SHP77 (cell line): ENCODE results near the gene RPL26.

Experiments used
- DNase-seq, 2 experiments: peaks; one replicate each; lab custom pipeline; 2025; lab: John Stamatoyannopoulos, UW

RPL26 gene

GRCh38 chr17:8383143-8383822 is at the start of gene RPL26:
TSS of gene RPL26 (minus strand) at chr17:8383193. CDS start at chr17:8382310, 883 bp downstream.
- DNase-seq = peak; percentile 99 to 100

- no peak for DNase-seq
These were observed 48.0 kb upstream of the RPL26 start for GRCh38 chr17:8430966-8431365.

GRCh38 chr17:8426802-8427201 is 43.8 kb upstream of the RPL26 start:
- no peak for DNase-seq

GRCh38 chr17:8426094-8426720 is 43.2 kb upstream of the RPL26 start:
- no peak for DNase-seq

GRCh38 chr17:8421571-8421970 is 38.6 kb upstream of the RPL26 start:
- DNase-seq = no peak

GRCh38 chr17:8420041-8420934 is 37.3 kb upstream of the RPL26 start:
- DNase-seq = peak; percentile 33 to 38

- no peak for DNase-seq
These were observed 36.3 kb upstream of the RPL26 start for GRCh38 chr17:8419305-8419704.

GRCh38 chr17:8418471-8418870 is 35.5 kb upstream of the RPL26 start:
- no peak for DNase-seq

- no peak for DNase-seq
These were observed 34.8 kb upstream of the RPL26 start for GRCh38 chr17:8417806-8418205.

GRCh38 chr17:8413938-8414337 is 30.9 kb upstream of the RPL26 start:
- DNase-seq = no peak

GRCh38 chr17:8413328-8413727 is 30.3 kb upstream of the RPL26 start:
- DNase-seq = no peak

- no peak for DNase-seq
These were observed 29.1 kb upstream of the RPL26 start for GRCh38 chr17:8412089-8412488.

GRCh38 chr17:8410883-8411238 is 27.9 kb upstream of the RPL26 start:
- DNase-seq = no peak

GRCh38 chr17:8409966-8410882 is 27.2 kb upstream of the RPL26 start:
- peak; percentile 86 to 93 for DNase-seq

GRCh38 chr17:8408371-8408770 is 25.4 kb upstream of the RPL26 start:
- peak; percentile 55 to 77 for DNase-seq

GRCh38 chr17:8406174-8406573 is 23.2 kb upstream of the RPL26 start:
- no peak for DNase-seq

- peak; percentile 15 to 33 for DNase-seq
These were observed 22.6 kb upstream of the RPL26 start for GRCh38 chr17:8405499-8406016.

- DNase-seq = no peak
These were observed 20.0 kb upstream of the RPL26 start for GRCh38 chr17:8402921-8403536.

GRCh38 chr17:8401107-8401506 is 18.1 kb upstream of the RPL26 start:
- DNase-seq = no peak

GRCh38 chr17:8398980-8399379 is 16.0 kb upstream of the RPL26 start:
- DNase-seq = no peak

- no peak for DNase-seq
These were observed 14.6 kb upstream of the RPL26 start, which contains the start of gene RNF222 for GRCh38 chr17:8397636-8398035. TSS of gene RNF222 (minus strand) at chr17:8397827. CDS start at chr17:8393461, 4,366 bp downstream.
